ENCODE measurements around the gene COL19A1. TPM values are rescaled to one million over a fixed set of nuclear protein-coding genes. Genes with fewer than 3 reads are reported as not detected.

COL19A1 gene
- polyA plus RNA-seq, 1 donor (not counting 4 experiments of a cell fraction or from before 2014, with no cell fraction given) = not detected

DNA sequence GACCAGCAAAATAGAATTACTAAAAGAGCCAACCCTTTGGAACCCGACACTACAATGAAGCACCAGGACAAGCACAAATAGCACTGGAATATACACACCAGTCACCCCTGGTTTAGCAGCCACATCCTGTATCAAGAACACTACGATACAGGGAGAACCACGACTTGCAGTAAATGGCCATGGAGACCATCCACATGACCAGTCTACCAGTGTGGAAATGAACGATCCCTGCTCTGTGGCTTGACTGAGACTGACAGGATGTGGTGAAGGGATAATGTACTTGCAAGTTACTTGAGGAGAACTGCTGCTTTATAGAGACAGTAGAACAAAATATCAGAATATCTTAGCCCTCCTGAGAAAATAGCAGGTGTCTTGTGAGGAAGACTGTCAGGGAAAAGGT lies 266.9 kb downstream of the COL19A1 start:
- H3K9me1 ChIP-seq (ENCODE audit: control insufficient read depth, extremely low read depth, insufficient read depth, low read length) = no peaks in the 10 kb centered on the region
- no peak for TF ChIP-seq CTCF (optimal IDR thresholded peaks at IDR 0.05 in 1 of 3, IDR thresholded peaks at IDR 0.05 in 1 of 3, conservative IDR thresholded peaks at IDR 0.05 in 1 of 3; ENCODE audit: extremely low read depth in 1 of 3, insufficient read depth in 2 of 3, low read length in 3 of 3)
- no peak for TF ChIP-seq EZH2 (IDR thresholded peaks at IDR 0.05; ENCODE audit: low read length)

DNA sequence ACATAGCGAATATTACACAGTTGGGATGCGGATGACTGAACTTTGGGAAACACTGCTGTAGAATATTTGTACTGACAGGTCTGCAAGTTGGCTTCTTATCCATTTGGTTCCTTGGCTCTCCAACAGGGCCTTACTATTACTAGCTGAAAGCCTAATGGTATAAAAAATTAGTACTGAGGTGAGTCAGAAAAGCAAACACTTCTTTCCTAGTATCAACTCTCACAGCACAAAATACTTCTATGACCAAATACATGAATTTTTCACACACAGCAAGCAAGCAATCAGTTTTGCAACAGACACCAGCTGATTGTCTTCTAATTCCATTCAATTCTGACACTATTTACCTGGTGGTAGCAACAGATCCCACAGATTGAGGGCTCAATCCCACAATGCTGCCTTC lies 268.2 kb downstream of the COL19A1 start:
- H2AFZ ChIP-seq (ENCODE audit: control insufficient read depth, low read length) = no peak overlapping the region
- no peaks in the 10 kb centered on the region for H3K79me2 ChIP-seq (ENCODE audit: control insufficient read depth, insufficient read depth, low read length)
- no peak for TF ChIP-seq EZH2 (IDR thresholded peaks at IDR 0.05; ENCODE audit: low read length)
- TF ChIP-seq CTCF (optimal IDR thresholded peaks at IDR 0.05 in 1 of 3, IDR thresholded peaks at IDR 0.05 in 1 of 3, conservative IDR thresholded peaks at IDR 0.05 in 1 of 3; ENCODE audit: extremely low read depth in 1 of 3, insufficient read depth in 2 of 3, low read length in 3 of 3) = no peak
- no peaks in the 10 kb centered on the region for H3K4me1 ChIP-seq (ENCODE audit: control insufficient read depth, extremely low read depth, insufficient read depth, low read length)
- no peaks in the 10 kb centered on the region for H3K9me3 ChIP-seq (ENCODE audit: control insufficient read depth, low read depth, low read length)
- no peaks in the 10 kb centered on the region for H3K27me3 ChIP-seq (ENCODE audit: control insufficient read depth, extremely low read depth, insufficient read depth, low read length)
- H3K9ac ChIP-seq (ENCODE audit: control insufficient read depth, extremely low read depth, insufficient read depth, low read length) = no peak overlapping the region
- H3K9me1 ChIP-seq (ENCODE audit: control insufficient read depth, extremely low read depth, insufficient read depth, low read length) = no peaks in the 10 kb centered on the region
- DNase-seq (ENCODE audit: low read depth, low spot score) (no peak), FAIRE-seq (no peak)
- no peaks in the 10 kb centered on the region for H4K20me1 ChIP-seq (ENCODE audit: control insufficient read depth, extremely low read depth, insufficient read depth, low read length)
- no peak overlapping the region for H3K4me3 ChIP-seq (ENCODE audit: control insufficient read depth in 2 of 3, extremely low read depth in 1 of 3, insufficient read depth in 2 of 3, low read depth in 1 of 3, low read length in 3 of 3)
- H3K36me3 ChIP-seq (ENCODE audit: control insufficient read depth in 2 of 2, extremely low read depth in 1 of 2, insufficient read depth in 2 of 2, low read length in 2 of 2) = no peaks in the 10 kb centered on the region
- no peak overlapping the region for H3K4me2 ChIP-seq (ENCODE audit: control insufficient read depth, extremely low read depth, insufficient read depth, low read depth, low read length)
- H3K27ac ChIP-seq (ENCODE audit: control insufficient read depth, insufficient read depth, low read length) = no peak overlapping the region
- dilution Hi-C loops (cut with MboI; ENCODE audit: extremely low pct_ligation_motif_present, low sequenced_read_pairs) = no loop called here

More for the DNA sequence above, 266.9 kb downstream of the COL19A1 start:
- no peak overlapping the region for H2AFZ ChIP-seq (ENCODE audit: control insufficient read depth, low read length)
- no peaks in the 10 kb centered on the region for H3K79me2 ChIP-seq (ENCODE audit: control insufficient read depth, insufficient read depth, low read length)
- FAIRE-seq (no peak), DNase-seq (ENCODE audit: low read depth, low spot score) (no peak)
- no peak overlapping the region for H3K4me3 ChIP-seq (ENCODE audit: control insufficient read depth in 2 of 3, extremely low read depth in 1 of 3, insufficient read depth in 2 of 3, low read depth in 1 of 3, low read length in 3 of 3)
- H4K20me1 ChIP-seq (ENCODE audit: control insufficient read depth, extremely low read depth, insufficient read depth, low read length) = no peaks in the 10 kb centered on the region
- no peak overlapping the region for H3K9ac ChIP-seq (ENCODE audit: control insufficient read depth, extremely low read depth, insufficient read depth, low read length)
- no peaks in the 10 kb centered on the region for H3K9me3 ChIP-seq (ENCODE audit: control insufficient read depth, low read depth, low read length)
- H3K4me1 ChIP-seq (ENCODE audit: control insufficient read depth, extremely low read depth, insufficient read depth, low read length) = no peaks in the 10 kb centered on the region
- H3K36me3 ChIP-seq (ENCODE audit: control insufficient read depth in 2 of 2, extremely low read depth in 1 of 2, insufficient read depth in 2 of 2, low read length in 2 of 2) = no peaks in the 10 kb centered on the region
- dilution Hi-C loops (cut with MboI; ENCODE audit: extremely low pct_ligation_motif_present, low sequenced_read_pairs) = no loop called here
- no peaks in the 10 kb centered on the region for H3K27me3 ChIP-seq (ENCODE audit: control insufficient read depth, extremely low read depth, insufficient read depth, low read length)
- no peak overlapping the region for H3K4me2 ChIP-seq (ENCODE audit: control insufficient read depth, extremely low read depth, insufficient read depth, low read depth, low read length)
- no peak overlapping the region for H3K27ac ChIP-seq (ENCODE audit: control insufficient read depth, insufficient read depth, low read length)

All from keratinocyte (primary cell).